Endothelial cell of umbilical vein (primary cell): ENCODE results near the gene CD320.

Experiments
- EZH2 ChIP-seq: IDR thresholded peaks from 2 replicates; pipeline ENCODE4 v1.6.1; 2012; ENCODE audit warnings: borderline replicate concordance, low read depth, mild to moderate bottlenecking, moderate library complexity, low read length, inconsistent platforms; ENCODE audit not compliant: severe bottlenecking
- FOS ChIP-seq: IDR thresholded peaks from 2 replicates; pipeline ENCODE4 v1.6.1; 2011; ENCODE audit warnings: mild to moderate bottlenecking, low read length, moderate library complexity, borderline replicate concordance; ENCODE audit not compliant: insufficient read depth
- GATA2 ChIP-seq: IDR thresholded peaks from 2 replicates; pipeline ENCODE4 v1.7.0; 2011; ENCODE audit warnings: low read depth, mild to moderate bottlenecking, moderate library complexity, mixed read lengths, low read length; ENCODE audit not compliant: insufficient read length, insufficient read depth
- MYC ChIP-seq: IDR thresholded peaks from one replicate; pipeline ENCODE4 v1.6.1; 2011; ENCODE audit warnings: mild to moderate bottlenecking, low read depth, low read length
- POLR2A ChIP-seq: IDR thresholded peaks from 2 replicates; pipeline ENCODE4 v1.6.1; 2012; ENCODE audit warnings: low read depth, mild to moderate bottlenecking, control low read depth, low read length
- POLR2AphosphoS5 ChIP-seq: IDR thresholded peaks from 2 replicates; pipeline ENCODE4 v1.6.1; 2012; ENCODE audit warnings: low read depth, mild to moderate bottlenecking, control low read depth, low read length, moderate library complexity; ENCODE audit not compliant: insufficient read depth
- TF ChIP-seq, protein P1 (sequence below), 2 donors: IDR thresholded peaks; 1 replicate in 1 of 2; 2 replicates in 1 of 2; pipeline ENCODE4 v1.5.1; 2011; ENCODE audit warnings: low read length in 2 of 2, mild to moderate bottlenecking in 2 of 2, moderate library complexity in 2 of 2, control low read depth in 1 of 2, inconsistent platforms in 1 of 2, low read depth in 1 of 2; ENCODE audit not compliant: insufficient read depth in 1 of 2; ENCODE audit errors: extremely low read depth in 1 of 2

- TF ChIP-seq, protein P1, sequence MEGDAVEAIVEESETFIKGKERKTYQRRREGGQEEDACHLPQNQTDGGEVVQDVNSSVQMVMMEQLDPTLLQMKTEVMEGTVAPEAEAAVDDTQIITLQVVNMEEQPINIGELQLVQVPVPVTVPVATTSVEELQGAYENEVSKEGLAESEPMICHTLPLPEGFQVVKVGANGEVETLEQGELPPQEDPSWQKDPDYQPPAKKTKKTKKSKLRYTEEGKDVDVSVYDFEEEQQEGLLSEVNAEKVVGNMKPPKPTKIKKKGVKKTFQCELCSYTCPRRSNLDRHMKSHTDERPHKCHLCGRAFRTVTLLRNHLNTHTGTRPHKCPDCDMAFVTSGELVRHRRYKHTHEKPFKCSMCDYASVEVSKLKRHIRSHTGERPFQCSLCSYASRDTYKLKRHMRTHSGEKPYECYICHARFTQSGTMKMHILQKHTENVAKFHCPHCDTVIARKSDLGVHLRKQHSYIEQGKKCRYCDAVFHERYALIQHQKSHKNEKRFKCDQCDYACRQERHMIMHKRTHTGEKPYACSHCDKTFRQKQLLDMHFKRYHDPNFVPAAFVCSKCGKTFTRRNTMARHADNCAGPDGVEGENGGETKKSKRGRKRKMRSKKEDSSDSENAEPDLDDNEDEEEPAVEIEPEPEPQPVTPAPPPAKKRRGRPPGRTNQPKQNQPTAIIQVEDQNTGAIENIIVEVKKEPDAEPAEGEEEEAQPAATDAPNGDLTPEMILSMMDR (IDR thresholded peaks at IDR 0.05; ENCODE audit: extremely low read depth in 1 of 2, insufficient read depth in 1 of 2, low read depth in 1 of 2, low read length in 2 of 2): no peak
- TF ChIP-seq FOS (no peak), POLR2AphosphoS5 (no peak), EZH2 (no peak), POLR2A (no peak), MYC (no peak), GATA2 (no peak)
These were observed 28.5 kb upstream of the CD320 start for GRCh38 chr19:8336660-8337059.
